Sigmoid colon (tissue), 7 donors: ENCODE data around the gene KSR1. TPM values are rescaled to one million over a fixed set of nuclear protein-coding genes. Genes with fewer than 3 reads are reported as not detected.
"Not testable (repeated sequence)": the region's sequence is repeated elsewhere in the genome, so short reads cannot be mapped to it uniquely, and the experiment has no call there.

ENCODE experiments used
- DNase-seq: peaks from one replicate; pipeline ENCODE4 v3.0.0-alpha.2; 2019
- H3K27ac ChIP-seq, 4 donors: fragments of 200-600 bp; sonication (generic); one replicate each; pipeline ENCODE4 v1.5.1; 2016 to 2019; ENCODE audit warnings: mild to moderate bottlenecking in 1 of 4
- H3K27me3 ChIP-seq, 3 donors: fragments of 200-600 bp; sonication (generic); one replicate each; pipeline ENCODE4 v1.5.1; 2019; ENCODE audit warnings: mild to moderate bottlenecking in 1 of 3
- H3K36me3 ChIP-seq, 4 donors: fragments of 200-600 bp; sonication (generic); one replicate each; pipeline ENCODE4 v1.5.1; 2016 to 2019
- H3K4me1 ChIP-seq, 4 donors: fragments of 200-600 bp; sonication (generic); one replicate each; pipeline ENCODE4 v1.5.1; 2017 to 2019
- H3K4me3 ChIP-seq, 4 donors: fragments of 200-600 bp; sonication (generic); one replicate each; pipeline ENCODE4 v1.5.1; 2017 to 2019; ENCODE audit warnings: mild to moderate bottlenecking in 2 of 4, moderate library complexity in 1 of 4
- H3K9me3 ChIP-seq, 4 donors: fragments of 200-600 bp in 3 of 4; sonication (generic) in 3 of 4; one replicate each; pipeline versions ENCODE4 v1.5.1 to v1.6.1; 2013 to 2019
- EP300 ChIP-seq, 4 donors: sonication (generic); formaldehyde crosslinking; IDR thresholded peaks; one replicate each; pipeline ENCODE4 v1.6.1; 2017; ENCODE audit warnings: antibody characterized with exemption in 4 of 4
- POLR2A ChIP-seq, 2 donors: fragments of 450-650 bp; IDR thresholded peaks; one replicate each; pipeline ENCODE4 v1.6.1; 2016; ENCODE audit warnings: antibody characterized with exemption in 2 of 2, mild to moderate bottlenecking in 2 of 2, moderate library complexity in 2 of 2
- POLR2AphosphoS5 ChIP-seq, 4 donors: sonication (generic); formaldehyde crosslinking; IDR thresholded peaks; one replicate each; pipeline ENCODE4 v1.6.1; 2017; ENCODE audit warnings: antibody characterized with exemption in 4 of 4
- WGBS, 2 donors: extraction: QIAGEN DNeasy Blood & Tissue Kit; methylation state at CpG; one replicate each; pipeline ENCODE4 v1.1.7; 2013; 5-methylcytosine and 5-hydroxymethylcytosine counted together
- intact Hi-C: fragments of 100-400 bp; cut with DNase I; formaldehyde crosslinking; loops from one replicate; pipeline ENCODE4 v1.15.1; 2023
- polyA plus RNA-seq, 3 donors: library from polyadenylated mRNA; stranded (reverse); fragments of 200-250 nt; gene quantifications; one replicate each; pipeline ENCODE4 v1.2.3, GENCODE V29; 2013
- total RNA-seq, 4 donors: library from RNA; depleted of rRNA; stranded (reverse); fragments of >200 nt; gene quantifications; one replicate each; pipeline ENCODE4 v1.1.0, GENCODE V29; 2016
- TF ChIP-seq, protein P1 (sequence below), 4 experiments: fragments of 450-650 bp in 3 of 4; fragments of 200-600 bp in 1 of 4; IDR thresholded peaks; one replicate each; pipeline ENCODE4 v1.5.1; 2016 to 2019; ENCODE audit warnings: antibody characterized with exemption in 4 of 4, mild to moderate bottlenecking in 3 of 4, moderate library complexity in 2 of 4
- donor health status: healthy with polysubstance abuse.
- donor health status: Bipolar disorder and iron deficiency.
- donor health status: healthy.

The KSR1 gene
- total and polyA plus RNA-seq, 7 donors = 4.2 to 25.8 (median 18.2) TPM

DNA sequence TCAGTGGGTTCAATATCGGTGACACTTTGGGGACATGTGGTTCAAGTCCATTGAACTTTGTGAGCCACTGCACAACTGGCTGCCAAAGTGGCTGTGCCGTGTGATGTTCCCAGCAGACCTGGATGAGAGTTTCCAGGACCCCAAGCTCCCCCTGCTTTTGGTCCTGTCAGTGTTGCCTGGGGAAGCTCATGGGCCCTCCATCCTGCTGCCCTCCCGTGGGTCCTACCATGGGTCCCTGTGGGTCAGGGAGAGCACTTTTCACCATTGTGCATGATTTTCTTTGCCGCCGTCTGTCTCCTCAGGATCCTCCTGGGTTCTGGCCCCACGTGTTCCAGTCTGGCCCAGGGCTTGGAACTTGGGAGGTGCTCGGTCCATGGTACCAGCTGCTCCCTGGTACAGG is 212.9 kb downstream of the KSR1 start:
- H3K4me1 ChIP-seq = no peaks in the 10 kb centered on the region
- H3K27ac ChIP-seq = no peak overlapping the region
- no peak for DNase-seq
- intact Hi-C loops = no loop called here
- no peak overlapping the region for H3K4me3 ChIP-seq
- H3K36me3 ChIP-seq = no peaks in the 10 kb centered on the region
- H3K27me3 ChIP-seq = no peaks in the 10 kb centered on the region
- 88 to 89% methylated on average over 7 of the region's 7 CpGs for WGBS, 2 donors
- TF ChIP-seq, protein P1, sequence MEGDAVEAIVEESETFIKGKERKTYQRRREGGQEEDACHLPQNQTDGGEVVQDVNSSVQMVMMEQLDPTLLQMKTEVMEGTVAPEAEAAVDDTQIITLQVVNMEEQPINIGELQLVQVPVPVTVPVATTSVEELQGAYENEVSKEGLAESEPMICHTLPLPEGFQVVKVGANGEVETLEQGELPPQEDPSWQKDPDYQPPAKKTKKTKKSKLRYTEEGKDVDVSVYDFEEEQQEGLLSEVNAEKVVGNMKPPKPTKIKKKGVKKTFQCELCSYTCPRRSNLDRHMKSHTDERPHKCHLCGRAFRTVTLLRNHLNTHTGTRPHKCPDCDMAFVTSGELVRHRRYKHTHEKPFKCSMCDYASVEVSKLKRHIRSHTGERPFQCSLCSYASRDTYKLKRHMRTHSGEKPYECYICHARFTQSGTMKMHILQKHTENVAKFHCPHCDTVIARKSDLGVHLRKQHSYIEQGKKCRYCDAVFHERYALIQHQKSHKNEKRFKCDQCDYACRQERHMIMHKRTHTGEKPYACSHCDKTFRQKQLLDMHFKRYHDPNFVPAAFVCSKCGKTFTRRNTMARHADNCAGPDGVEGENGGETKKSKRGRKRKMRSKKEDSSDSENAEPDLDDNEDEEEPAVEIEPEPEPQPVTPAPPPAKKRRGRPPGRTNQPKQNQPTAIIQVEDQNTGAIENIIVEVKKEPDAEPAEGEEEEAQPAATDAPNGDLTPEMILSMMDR (IDR thresholded peaks at IDR 0.05) = no peak
- TF ChIP-seq POLR2AphosphoS5 (IDR thresholded peaks at IDR 0.05) = no peak
- TF ChIP-seq EP300 (IDR thresholded peaks at IDR 0.05) = no peak
- TF ChIP-seq POLR2A (IDR thresholded peaks at IDR 0.05) = no peak
- no peaks in the 10 kb centered on the region for H3K9me3 ChIP-seq

DNA sequence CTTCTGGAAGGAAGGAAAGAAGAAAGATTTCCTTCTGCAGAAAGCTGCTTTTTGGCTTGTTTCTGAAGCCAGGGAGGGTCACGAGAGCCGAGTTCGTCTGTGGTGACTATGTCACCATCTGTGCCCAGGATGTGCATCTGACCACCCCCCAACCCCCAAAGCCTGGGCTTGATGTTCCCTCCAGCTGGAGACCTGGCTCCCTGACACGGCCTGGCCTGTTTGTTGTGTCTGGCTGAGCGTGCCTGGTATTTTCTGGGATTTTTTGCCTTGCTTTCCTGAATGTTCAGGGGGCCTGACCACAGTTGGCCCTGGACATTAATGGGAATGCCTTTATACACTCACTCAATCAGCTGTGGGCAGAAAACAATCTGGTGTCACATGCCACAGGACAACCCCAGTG is 213.6 kb downstream of the KSR1 start:
- DNase-seq = no peak
- Histone ChIP-seq H3K27ac (no peak overlapping the region), H3K4me3 (no peak overlapping the region), H3K36me3 (no peaks in the 10 kb centered on the region), H3K9me3 (no peaks in the 10 kb centered on the region), H3K27me3 (no peaks in the 10 kb centered on the region), H3K4me1 (no peaks in the 10 kb centered on the region)
- intact Hi-C loops = no loop called here
- 81 to 92% methylated on average over 5 of the region's 5 CpGs for WGBS, 2 donors
- no peak for TF ChIP-seq POLR2A (IDR thresholded peaks at IDR 0.05)
- TF ChIP-seq, protein P1 (IDR thresholded peaks at IDR 0.05) = no peak
- TF ChIP-seq POLR2AphosphoS5 (IDR thresholded peaks at IDR 0.05) = no peak
- TF ChIP-seq EP300 (IDR thresholded peaks at IDR 0.05) = no peak

DNA sequence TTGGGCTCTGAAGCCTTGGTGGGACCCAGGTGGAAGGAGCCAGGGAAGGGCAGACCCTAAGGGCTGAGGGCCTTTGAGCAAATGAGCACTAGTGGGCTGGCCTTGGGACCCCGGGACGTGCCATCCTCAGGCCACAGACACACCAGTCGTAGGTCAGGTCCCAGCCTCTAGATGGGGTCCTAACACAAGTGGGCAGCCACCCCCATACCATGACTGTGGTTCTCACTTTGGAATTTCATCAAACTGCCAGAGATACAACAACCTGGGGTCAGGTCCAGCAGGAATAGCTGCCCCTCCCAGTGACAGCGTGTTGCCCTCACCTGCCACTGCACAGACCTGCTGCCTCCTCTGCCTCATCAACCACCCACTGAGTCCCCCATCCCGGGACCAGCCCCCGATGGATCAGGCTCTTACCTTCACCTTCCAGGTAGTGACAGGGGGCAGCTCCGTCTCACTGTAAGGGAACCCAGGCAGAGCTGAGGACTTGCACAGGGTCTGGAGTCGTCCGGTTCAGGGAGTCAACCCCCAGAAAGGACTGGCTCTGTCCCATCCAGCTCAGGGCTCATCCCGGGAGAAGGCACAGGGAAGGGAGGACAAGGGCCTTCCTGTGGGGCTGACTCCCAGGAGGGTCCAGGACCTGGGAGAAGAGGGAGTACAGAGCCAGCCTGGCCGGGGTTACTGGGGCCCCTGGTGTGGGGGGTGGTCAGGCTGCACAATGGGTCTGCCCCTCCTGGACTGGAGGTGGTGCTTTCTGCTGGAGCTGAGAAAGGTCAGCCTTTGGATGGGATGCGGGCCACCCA is 214.7 kb downstream of the KSR1 start:
- H3K36me3 ChIP-seq = no peaks in the 10 kb centered on the region
- no peaks in the 10 kb centered on the region for H3K27me3 ChIP-seq
- no peak overlapping the region for H3K27ac ChIP-seq
- no peak for DNase-seq
- TF ChIP-seq POLR2AphosphoS5 (IDR thresholded peaks at IDR 0.05) (no peak), EP300 (IDR thresholded peaks at IDR 0.05) (no peak), POLR2A (IDR thresholded peaks at IDR 0.05) (no peak)
- TF ChIP-seq, protein P1 (IDR thresholded peaks at IDR 0.05) = no peak
- H3K4me1 ChIP-seq = no peaks in the 10 kb centered on the region
- H3K9me3 ChIP-seq = no peaks in the 10 kb centered on the region
- H3K4me3 ChIP-seq = no peak overlapping the region
- 84 to 86% methylated on average over 12 of the region's 12 CpGs for WGBS, 2 donors
- intact Hi-C loops = no loop called here

DNA sequence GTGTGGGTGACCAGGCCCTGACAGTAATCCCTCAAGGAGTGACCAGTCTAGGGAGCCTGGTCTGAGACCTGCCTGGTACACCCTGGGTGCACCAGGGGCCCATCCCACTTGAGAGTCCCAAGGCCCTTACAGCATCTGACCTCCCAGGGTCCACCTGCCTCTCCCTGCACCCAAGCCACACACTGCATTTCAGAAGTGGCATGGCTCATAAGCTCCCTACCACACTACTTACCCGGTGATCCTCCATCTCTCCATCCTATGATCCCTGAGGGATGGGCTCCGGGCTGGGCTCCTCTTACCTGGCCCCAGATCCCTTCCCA is 215.3 kb downstream of the KSR1 start:
- Histone ChIP-seq H3K4me3 (no peak overlapping the region), H3K9me3 (no peaks in the 10 kb centered on the region), H3K27me3 (no peaks in the 10 kb centered on the region), H3K4me1 (no peaks in the 10 kb centered on the region), H3K27ac (no peak overlapping the region), H3K36me3 (no peaks in the 10 kb centered on the region)
- WGBS, 2 donors = 88 to 90% methylated on average over 2 of the region's 2 CpGs
- intact Hi-C loops = no loop called here
- TF ChIP-seq, protein P1 (IDR thresholded peaks at IDR 0.05) = no peak
- TF ChIP-seq EP300 (IDR thresholded peaks at IDR 0.05) (no peak), POLR2A (IDR thresholded peaks at IDR 0.05) (no peak), POLR2AphosphoS5 (IDR thresholded peaks at IDR 0.05) (no peak)
- DNase-seq = no peak

DNA sequence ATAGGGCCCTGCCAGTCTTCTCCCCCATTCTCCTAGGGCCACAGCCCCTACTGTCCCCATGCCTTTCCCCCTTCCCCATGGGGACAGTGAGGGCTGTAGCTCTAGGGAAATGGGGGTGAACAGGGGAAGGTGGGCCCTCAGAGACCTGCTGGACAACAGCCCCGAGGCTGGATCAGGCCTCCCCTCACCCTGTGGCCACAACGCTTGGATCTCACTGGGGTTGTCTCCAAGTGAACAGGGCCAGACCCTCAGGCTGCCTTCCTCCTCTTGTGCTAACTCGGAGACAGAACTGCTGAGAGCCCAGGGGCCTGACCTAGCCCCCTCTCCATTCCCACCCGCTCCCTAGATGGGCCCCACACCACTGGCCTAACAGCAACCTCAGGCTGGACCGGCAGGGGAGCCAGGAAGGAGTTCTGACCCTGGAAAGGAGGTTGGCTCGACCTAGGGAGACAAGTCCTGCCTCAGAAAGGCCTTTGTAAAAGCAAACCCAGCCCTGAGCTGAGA is 215.8 kb downstream of the KSR1 start:
- WGBS, 2 donors = 69 to 70% methylated on average over 6 of the region's 6 CpGs
- H3K27me3 ChIP-seq, H3K36me3 ChIP-seq, H3K4me1 ChIP-seq, H3K4me3 ChIP-seq, DNase-seq, intact Hi-C loops, H3K9me3 ChIP-seq, H3K27ac ChIP-seq: not testable (repeated sequence)
